ENCODE measurements around the gene BCORL1.

DNA sequence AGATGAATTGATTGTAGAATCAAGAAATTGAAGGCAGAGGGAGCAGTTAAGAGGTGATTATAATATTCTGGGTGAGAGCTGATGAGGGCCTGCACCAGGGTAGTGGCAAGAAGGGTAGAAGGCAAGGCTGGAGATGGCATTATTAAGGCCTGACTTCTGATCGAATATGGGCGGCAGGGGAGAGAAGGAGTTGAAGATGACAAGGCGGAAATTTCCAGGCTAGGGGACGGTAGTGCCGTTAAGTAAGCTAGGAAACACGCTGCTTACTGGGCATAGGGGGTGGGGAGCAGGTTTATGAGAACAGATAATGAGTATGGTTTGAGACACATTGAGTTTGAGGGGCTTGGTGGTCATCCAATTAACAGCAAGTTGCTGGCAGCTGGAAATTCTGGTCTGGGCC is 19.5 kb downstream of the BCORL1 start:
- TF ChIP-seq, protein P1, sequence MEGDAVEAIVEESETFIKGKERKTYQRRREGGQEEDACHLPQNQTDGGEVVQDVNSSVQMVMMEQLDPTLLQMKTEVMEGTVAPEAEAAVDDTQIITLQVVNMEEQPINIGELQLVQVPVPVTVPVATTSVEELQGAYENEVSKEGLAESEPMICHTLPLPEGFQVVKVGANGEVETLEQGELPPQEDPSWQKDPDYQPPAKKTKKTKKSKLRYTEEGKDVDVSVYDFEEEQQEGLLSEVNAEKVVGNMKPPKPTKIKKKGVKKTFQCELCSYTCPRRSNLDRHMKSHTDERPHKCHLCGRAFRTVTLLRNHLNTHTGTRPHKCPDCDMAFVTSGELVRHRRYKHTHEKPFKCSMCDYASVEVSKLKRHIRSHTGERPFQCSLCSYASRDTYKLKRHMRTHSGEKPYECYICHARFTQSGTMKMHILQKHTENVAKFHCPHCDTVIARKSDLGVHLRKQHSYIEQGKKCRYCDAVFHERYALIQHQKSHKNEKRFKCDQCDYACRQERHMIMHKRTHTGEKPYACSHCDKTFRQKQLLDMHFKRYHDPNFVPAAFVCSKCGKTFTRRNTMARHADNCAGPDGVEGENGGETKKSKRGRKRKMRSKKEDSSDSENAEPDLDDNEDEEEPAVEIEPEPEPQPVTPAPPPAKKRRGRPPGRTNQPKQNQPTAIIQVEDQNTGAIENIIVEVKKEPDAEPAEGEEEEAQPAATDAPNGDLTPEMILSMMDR (IDR thresholded peaks at IDR 0.05): no peak
- TF ChIP-seq POLR2A (IDR thresholded peaks at IDR 0.05): no peak
